Uterus (tissue), 2 donors: Measurements from ENCODE around the gene ASTN1.

ENCODE experiments used
- POLR2A ChIP-seq, 2 donors: fragments of 450-650 bp; IDR thresholded peaks; one replicate each; pipeline ENCODE4 v1.6.1; 2016; ENCODE audit warnings: antibody characterized with exemption in 2 of 2, mild to moderate bottlenecking in 1 of 2, moderate library complexity in 1 of 2
- TF ChIP-seq, protein P1 (sequence below), 4 experiments: fragments of 200-600 bp in 2 of 4; fragments of 450-650 bp in 2 of 4; sonication (generic) in 2 of 4; IDR thresholded peaks; one replicate each; pipeline ENCODE4 v1.5.1; 2016 to 2019; ENCODE audit warnings: antibody characterized with exemption in 4 of 4, mild to moderate bottlenecking in 2 of 4, moderate library complexity in 1 of 4

GRCh38 chr1:177131723-177132122 lies 32.8 kb downstream of the ASTN1 start:
- TF ChIP-seq, protein P1, sequence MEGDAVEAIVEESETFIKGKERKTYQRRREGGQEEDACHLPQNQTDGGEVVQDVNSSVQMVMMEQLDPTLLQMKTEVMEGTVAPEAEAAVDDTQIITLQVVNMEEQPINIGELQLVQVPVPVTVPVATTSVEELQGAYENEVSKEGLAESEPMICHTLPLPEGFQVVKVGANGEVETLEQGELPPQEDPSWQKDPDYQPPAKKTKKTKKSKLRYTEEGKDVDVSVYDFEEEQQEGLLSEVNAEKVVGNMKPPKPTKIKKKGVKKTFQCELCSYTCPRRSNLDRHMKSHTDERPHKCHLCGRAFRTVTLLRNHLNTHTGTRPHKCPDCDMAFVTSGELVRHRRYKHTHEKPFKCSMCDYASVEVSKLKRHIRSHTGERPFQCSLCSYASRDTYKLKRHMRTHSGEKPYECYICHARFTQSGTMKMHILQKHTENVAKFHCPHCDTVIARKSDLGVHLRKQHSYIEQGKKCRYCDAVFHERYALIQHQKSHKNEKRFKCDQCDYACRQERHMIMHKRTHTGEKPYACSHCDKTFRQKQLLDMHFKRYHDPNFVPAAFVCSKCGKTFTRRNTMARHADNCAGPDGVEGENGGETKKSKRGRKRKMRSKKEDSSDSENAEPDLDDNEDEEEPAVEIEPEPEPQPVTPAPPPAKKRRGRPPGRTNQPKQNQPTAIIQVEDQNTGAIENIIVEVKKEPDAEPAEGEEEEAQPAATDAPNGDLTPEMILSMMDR (IDR thresholded peaks at IDR 0.05) = no peak
- no peak for TF ChIP-seq POLR2A (IDR thresholded peaks at IDR 0.05)
